ENCODE measurements around the gene ARHGEF19. TPM values are rescaled to one million over a fixed set of nuclear protein-coding genes. Genes with fewer than 3 reads are reported as not detected.

Gene ARHGEF19
- total RNA-seq, 6 experiments from 2014 or later, result 5.5 to 9.0 (median 7.2) TPM

- Mint-ChIP-seq H3K4me1 (ENCODE audit: low read depth) (peaks cover 68% of the 10 kb centered on the region), H3K27ac (peak overlapping the region; percentile 88), H3K4me3 (peak overlapping the region; percentile 91), H3K36me3 (ENCODE audit: low read depth) (peaks cover 25% of the 10 kb centered on the region), H3K27me3 (ENCODE audit: insufficient read depth) (peaks cover 2% of the 10 kb centered on the region; the same call in 1 of the 2 replicates), H3K9me3 (no peaks in the 10 kb centered on the region)
- TF ChIP-seq, protein P1, sequence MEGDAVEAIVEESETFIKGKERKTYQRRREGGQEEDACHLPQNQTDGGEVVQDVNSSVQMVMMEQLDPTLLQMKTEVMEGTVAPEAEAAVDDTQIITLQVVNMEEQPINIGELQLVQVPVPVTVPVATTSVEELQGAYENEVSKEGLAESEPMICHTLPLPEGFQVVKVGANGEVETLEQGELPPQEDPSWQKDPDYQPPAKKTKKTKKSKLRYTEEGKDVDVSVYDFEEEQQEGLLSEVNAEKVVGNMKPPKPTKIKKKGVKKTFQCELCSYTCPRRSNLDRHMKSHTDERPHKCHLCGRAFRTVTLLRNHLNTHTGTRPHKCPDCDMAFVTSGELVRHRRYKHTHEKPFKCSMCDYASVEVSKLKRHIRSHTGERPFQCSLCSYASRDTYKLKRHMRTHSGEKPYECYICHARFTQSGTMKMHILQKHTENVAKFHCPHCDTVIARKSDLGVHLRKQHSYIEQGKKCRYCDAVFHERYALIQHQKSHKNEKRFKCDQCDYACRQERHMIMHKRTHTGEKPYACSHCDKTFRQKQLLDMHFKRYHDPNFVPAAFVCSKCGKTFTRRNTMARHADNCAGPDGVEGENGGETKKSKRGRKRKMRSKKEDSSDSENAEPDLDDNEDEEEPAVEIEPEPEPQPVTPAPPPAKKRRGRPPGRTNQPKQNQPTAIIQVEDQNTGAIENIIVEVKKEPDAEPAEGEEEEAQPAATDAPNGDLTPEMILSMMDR (IDR thresholded peaks at IDR 0.05), result no peak
- no peak for DNase-seq
These were observed 58.3 kb downstream of the ARHGEF19 start for GRCh38 chr1:16153999-16154673.

DNA sequence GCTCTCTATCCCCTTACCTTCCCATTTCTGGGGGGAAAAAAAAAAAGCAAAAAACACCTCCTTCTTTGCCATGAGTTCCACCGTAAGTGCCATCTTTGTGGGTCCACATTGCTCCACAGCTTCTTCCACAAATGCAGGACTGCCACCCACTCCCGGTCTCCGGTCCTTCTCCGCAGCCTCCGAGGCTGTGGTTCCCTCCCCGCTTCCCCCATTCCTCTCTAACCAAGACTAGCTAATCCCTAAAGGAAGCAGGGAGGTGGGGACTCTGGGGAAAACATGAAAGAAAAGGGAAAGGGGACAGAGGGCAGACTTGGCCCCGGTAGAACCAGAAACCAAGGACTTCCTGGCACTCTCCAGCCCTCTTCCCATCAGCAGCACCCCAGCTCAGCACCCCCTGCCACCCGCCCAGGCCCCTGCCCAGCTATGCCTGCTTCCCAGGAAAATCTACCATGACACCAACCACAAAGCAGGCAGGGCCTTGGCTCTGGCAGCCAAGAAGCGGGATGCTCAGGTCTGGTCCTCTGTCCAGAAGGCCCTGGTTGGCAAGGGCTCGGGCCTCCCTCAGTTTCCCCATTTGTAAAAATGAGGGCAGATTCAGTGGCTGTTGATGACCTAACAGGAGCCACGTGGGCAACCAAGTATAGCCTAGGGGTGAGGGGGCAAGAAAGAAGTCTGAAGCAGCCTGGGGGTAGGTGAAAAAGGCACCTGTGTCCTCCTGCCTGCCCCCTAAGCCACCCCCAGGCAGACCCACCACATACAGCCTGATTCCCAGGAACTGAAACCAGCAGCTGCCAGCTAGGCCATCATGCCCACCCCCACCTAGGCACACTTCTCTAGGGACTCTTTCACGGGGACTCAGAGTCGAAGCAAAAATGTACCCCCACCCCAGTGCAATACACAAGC lies 59.1 kb downstream of the ARHGEF19 start:
- Mint-ChIP-seq H3K9me3 (no peaks in the 10 kb centered on the region), H3K36me3 (ENCODE audit: low read depth) (peaks cover 33% of the 10 kb centered on the region), H3K27me3 (ENCODE audit: insufficient read depth) (peaks cover 2% of the 10 kb centered on the region; the same call in 1 of the 2 replicates), H3K4me3 (peak overlapping the region; percentile 91), H3K27ac (peak overlapping the region; percentile 88), H3K4me1 (ENCODE audit: low read depth) (peaks cover 72% of the 10 kb centered on the region)
- TF ChIP-seq, protein P1 (IDR thresholded peaks at IDR 0.05), result no peak
- DNase-seq, result no peak

DNA sequence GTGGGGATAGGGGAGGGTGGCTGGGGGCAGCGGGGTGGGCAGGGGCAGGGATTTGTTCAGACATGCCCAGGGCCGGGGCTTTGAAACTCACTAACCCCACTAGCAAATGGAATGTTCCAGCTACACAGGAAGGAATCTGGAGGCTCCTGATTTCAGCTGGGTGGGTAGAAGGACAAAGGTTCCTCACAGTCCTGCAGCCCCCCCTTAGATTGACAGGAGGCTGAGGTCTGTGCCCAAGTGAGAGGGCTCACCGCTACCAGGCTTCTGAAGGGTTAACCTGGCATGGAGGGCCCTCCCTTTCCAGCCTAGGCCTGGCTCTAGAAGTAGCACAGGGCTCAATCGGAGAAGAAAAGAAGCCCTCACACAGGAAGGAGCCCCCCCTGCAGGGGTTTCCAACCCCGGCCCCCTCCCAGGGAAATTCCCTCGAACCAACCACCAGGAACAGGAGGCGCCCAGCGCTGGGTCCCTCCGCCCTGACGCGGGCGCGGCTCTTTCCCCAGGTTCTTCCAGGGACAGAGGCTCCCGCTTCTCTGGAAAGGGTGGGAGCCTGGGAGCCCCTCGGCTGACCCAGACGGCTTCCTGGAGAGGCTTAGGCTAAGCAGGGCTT lies 59.9 kb downstream of the ARHGEF19 start:
- Mint-ChIP-seq H3K4me3 (peak overlapping the region; percentile 91), H3K27ac (peak overlapping the region; percentile 88), H3K4me1 (ENCODE audit: low read depth) (peaks cover 73% of the 10 kb centered on the region), H3K9me3 (no peaks in the 10 kb centered on the region), H3K27me3 (ENCODE audit: insufficient read depth) (peaks cover 2% of the 10 kb centered on the region; the same call in 1 of the 2 replicates), H3K36me3 (ENCODE audit: low read depth) (peaks cover 40% of the 10 kb centered on the region)
- TF ChIP-seq, protein P1 (IDR thresholded peaks at IDR 0.05), result no peak
- DNase-seq, result no peak

GRCh38 chr1:16151995-16152384 lies 60.5 kb downstream of the ARHGEF19 start:
- peaks cover 2% of the 10 kb centered on the region; the same call in 1 of the 2 replicates for H3K27me3 Mint-ChIP-seq (ENCODE audit: insufficient read depth)
- TF ChIP-seq, protein P1 (IDR thresholded peaks at IDR 0.05), result no peak
- H3K27ac Mint-ChIP-seq, result peak overlapping the region; percentile 88
- no peaks in the 10 kb centered on the region for H3K9me3 Mint-ChIP-seq
- H3K4me3 Mint-ChIP-seq, result peak overlapping the region; percentile 91
- peaks cover 73% of the 10 kb centered on the region for H3K4me1 Mint-ChIP-seq (ENCODE audit: low read depth)
- H3K36me3 Mint-ChIP-seq (ENCODE audit: low read depth), result peaks cover 46% of the 10 kb centered on the region
- no peak for DNase-seq

DNA sequence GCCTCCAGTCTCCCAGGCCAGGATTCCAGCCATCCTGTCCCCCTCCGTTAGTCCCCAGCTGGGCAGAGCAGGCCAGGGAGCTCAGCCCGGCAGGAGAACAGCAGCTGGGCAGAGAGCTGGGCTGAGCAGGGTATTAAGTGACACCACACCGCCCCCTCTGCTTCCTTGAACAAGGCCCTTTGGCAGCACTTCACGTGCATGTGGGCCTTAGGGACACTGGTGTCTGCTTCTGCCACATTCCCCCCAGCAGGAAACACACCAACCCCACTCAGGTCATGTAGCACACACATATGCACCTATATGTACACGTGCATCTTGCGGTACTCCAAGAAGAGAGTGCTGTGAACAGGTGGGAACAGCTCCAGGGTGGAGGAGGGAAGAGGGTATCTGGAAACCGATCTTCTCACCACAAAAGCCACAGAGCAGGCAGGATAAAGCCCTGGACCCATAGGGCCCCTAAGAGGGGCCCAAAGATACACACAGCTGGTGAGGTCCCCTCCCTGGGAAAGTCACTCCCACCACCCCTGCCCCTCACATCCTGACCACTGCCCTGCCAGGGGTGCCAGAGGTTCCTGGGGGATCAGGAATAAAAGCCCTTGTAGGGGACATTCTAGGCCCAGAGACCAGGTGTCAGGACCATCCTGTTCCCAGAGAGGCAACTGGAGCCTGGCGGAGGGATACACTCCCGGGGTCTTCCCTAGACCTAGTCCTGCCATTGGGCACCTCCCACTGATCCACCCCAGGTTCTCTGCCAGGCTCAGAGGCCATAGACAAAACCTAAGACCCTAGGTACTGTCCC lies 61.1 kb downstream of the ARHGEF19 start:
- Mint-ChIP-seq H3K9me3 (no peaks in the 10 kb centered on the region), H3K36me3 (ENCODE audit: low read depth) (peaks cover 49% of the 10 kb centered on the region), H3K4me1 (ENCODE audit: low read depth) (peaks cover 73% of the 10 kb centered on the region), H3K27ac (peak overlapping the region; percentile 88), H3K27me3 (ENCODE audit: insufficient read depth) (peaks cover 2% of the 10 kb centered on the region; the same call in 1 of the 2 replicates), H3K4me3 (peak overlapping the region; percentile 91)
- TF ChIP-seq, protein P1 (IDR thresholded peaks at IDR 0.05), result 0 out of 2 replicates have a peak, but pooled peaks have one; percentile 20
- DNase-seq, result no peak

All from HFFc6 (cell line).